HG03457 (cell line): Measurements from ENCODE around the gene MFAP2.
A peak's percentile ranks its signal among the peaks of the same experiment; 100 is the strongest.

Source experiments
- ATAC-seq: cut with Tn5 transposase; IDR thresholded peaks from one replicate; pipeline ENCODE4 v1.9.1; 2021; ENCODE audit warnings: moderate number of reproducible peaks; ENCODE audit not compliant: unreplicated experiment

The MFAP2 gene, protein sequence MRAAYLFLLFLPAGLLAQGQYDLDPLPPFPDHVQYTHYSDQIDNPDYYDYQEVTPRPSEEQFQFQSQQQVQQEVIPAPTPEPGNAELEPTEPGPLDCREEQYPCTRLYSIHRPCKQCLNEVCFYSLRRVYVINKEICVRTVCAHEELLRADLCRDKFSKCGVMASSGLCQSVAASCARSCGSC

DNA sequence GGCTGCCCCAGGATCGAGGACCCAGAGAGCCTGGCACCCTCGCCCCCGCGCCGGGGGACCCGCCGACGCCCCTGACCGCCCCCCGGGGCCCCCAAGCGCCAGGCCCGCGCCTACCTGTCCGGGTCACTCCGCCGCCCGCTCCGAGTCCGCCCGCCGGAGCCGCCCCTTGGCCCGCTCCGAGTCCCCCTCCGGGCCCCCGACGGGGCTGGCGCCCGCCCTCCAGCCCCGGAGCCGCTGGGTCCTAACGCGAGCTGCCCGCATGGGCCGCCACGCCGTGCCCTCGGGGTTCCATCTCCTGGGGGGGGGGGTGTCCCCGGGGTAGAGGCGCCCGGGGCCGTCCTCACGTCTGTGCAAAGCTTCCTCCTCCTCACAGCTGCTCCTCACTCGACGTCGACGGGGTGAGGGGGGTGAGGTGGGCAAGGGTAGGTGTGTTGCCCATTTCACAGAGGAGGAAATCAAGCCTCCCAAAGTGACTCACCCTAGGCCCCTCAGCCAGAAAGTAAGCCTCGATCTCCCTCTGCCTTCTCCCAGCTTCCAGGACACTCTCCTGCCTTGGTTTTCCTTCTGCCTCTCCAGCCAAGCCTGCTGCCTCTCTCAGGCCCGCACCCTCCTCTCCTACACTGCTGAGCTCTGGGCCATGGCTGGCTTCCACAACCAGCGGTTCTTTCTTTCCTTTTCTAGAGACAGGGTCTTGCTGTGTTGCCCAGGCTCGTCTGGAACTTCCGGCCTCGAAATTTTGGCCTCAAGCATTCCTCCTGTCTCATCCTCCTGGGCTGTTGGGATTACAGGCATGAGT, at the start of gene MFAP2:
Gene MFAP2, minus strand, starts transcription at position 148 of the 796 bp plus-strand sequence. CDS start 2,347 bp downstream, outside the sequence.
- ATAC-seq = no peak

DNA sequence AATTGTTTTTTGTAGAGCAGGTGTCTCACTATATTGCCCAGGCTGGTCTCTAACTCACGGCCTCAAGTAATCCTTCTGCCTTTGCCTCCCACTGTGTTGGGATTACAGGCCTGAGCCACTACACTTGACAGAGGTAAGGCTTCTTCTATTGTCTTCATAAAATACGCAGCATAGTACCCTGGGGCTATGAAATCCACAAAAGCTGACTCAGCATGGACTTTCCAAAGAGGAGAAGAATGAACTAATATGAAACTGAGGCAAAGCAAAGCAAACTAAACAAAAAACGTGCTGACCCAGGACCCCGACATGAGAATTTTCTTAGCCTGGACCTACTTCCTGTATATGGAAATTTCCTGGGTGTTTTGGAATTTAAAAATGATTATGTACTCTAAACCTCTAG, 49.8 kb upstream of the MFAP2 start:
- ATAC-seq = no peak

DNA sequence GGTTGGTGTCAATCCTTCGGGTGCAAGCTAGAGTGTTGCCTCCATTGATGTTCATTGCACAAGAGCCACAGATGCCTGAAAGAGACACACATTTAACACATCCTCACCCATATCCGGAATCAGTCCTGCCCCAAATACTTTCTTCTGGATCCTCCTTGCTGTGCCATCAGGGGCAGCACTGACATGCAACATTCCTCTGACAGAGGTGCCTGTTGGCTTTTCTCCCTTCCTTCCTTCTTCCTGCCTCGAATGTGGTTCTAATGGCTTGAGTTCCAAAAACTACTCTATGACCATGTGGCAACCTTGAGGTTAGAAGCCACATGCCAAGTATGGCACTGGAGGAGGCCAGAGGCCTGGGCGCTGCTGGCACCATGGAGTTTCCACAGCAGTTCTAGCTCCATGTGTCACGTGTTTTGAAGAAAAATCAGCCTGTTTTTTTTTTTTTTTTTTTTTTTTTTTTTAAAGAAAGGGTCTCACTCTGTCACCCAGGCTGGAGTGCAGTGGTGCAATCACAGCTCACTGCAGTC, 48.3 kb upstream of the MFAP2 start:
- no peak for ATAC-seq

DNA sequence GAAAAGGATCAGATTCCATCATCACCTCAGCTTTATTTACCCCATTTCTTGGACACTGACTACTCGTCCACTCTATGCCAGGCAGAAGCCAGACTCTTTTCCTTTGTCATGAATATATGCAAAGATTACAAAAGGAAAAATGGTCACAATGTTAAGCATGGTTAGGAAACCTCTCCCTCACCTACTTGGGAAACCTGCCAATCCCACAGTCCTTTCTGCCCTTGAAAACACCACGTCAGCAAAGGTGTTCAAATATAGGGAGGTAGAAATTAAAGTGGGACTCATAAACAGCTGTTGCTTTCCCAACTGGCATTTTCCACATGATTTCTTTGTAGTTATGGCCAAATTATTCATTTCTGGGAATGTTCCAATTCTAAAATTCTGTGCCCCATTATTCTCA, 47.5 kb upstream of the MFAP2 start:
- ATAC-seq = no peak

DNA sequence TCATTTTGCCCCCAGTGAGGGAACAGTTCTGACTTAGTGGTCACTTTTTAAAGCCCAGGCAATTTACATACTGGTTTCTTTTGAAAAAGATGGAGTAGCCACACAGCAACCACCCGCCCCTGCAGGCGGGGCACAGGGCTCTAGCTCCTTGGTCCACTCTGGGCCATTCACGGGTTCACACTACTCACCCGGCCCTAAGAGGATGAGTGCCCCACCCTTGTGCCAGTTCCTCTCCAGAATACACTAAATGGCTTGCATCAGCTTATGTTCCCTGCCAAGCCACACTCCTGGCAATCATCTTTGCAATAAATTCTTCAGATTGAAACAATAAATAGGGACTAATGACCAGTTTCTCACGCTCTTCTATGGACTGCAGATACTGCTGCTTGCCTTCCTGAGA, 47.0 kb upstream of the MFAP2 start:
- no peak for ATAC-seq

DNA sequence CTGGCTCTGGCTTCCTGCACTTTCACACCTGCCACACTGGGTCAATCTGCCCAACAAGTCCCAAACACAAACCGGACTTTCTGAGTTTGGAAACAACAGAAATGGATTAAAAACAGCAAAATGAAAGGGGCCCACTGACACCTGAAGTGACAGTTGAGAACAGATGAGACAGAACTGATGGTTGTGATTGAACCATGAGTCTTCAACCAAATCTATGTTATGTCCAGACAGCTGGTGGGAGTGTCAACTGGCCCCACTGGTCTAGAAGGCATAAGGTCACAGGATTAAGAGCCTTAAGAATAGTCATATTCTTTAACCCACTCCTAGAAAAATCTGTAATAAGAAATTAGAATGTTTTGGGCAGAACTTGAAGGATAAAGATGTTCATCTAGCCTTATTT, 44.3 kb upstream of the MFAP2 start:
- no peak for ATAC-seq

DNA sequence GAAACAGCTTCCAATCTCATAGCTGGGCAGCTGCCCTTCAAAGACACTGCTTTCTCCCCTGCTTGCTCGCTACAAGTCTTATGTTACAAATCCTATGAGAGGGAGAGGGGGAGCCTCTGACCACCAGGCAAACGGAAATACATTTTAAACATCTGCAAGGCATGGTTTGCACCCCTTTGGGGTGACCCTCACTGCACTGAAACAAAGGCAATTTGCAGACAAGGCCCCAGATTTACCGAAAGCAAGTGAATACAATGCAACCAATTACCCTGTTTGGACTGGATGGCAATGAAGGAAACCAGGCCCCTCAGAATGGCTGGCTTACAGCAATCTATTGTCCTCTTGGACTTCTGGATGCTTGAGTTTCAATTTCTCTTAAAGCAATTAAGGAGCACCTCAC, 43.2 kb upstream of the MFAP2 start:
- ATAC-seq = no peak

DNA sequence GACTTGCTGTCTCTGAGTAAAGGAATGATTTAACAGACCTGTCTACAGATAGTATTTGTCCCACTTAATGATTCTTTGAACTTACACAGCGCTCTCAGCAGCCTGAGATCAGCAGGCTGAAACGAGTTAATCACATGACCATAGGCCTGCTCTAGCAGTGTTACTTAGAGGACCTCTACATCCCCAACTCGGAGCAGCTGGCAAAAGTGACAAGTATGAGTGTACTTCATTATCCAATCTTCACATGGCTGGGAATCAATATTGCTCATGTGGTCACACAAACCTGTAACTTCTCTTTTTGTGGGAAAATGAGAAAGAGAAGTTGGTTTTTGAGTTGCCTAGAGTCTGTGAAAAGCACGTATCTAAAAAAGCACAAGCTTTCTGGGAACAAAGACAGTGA, 42.7 kb upstream of the MFAP2 start:
- ATAC-seq = no peak

DNA sequence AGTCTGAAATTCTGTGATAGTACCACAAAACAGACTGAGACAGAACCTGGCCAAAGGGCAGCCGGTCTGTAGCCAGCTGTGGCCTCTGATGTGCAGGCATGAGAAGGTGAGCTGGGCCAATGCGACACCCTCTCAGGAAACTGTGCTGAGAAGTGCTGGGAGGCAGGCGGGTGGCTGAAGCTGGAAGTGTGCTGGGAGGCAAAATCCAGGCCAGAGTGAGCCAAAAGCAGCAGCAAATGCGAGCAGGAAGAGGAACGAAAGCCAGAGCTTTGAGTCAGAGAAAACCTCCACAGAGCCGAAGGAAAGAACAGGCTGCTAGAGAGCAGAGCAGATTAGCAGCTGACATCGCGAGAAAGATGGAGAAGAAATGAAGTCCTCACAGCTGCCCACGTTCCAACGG, 41.5 kb upstream of the MFAP2 start:
- ATAC-seq = no peak

DNA sequence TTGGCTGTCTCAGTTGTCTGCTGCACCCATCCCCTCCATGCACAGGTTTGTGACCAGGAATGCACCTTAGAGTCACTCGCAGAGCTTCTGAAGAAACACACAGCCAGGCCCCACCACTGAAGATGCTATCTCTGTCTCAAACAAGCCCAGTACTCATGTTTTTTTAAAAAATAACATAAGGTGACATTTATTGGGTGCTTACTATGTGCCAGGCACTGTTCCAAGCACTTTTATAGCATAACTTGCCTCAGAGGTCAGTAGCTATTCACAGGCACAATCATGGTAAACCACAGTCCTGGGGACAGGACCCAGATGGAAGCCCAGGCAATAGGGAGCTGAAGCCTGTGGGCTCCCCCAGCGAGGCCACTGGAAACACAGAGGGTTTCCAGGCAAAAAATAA, 40.1 kb upstream of the MFAP2 start:
- no peak for ATAC-seq

DNA sequence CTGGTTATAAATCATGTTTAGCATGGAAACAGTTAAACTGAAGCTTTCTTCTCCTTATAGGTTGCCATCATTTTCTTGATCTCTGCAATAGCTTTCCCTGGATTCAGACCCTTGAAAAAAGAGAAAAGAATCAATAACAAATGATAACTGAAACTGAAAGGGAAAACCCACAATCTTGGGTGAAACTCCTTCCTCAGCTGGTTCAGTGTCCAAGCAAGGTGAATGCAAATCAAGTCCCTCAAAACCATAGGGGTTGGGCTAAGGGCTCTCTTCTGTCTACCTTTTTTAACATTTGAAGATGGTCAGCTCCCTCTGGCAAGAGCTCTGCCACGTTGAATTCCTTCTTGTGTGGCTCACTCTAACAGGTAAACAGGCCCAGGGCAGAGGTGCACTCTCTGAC, 38.4 kb upstream of the MFAP2 start:
- ATAC-seq = no peak

DNA sequence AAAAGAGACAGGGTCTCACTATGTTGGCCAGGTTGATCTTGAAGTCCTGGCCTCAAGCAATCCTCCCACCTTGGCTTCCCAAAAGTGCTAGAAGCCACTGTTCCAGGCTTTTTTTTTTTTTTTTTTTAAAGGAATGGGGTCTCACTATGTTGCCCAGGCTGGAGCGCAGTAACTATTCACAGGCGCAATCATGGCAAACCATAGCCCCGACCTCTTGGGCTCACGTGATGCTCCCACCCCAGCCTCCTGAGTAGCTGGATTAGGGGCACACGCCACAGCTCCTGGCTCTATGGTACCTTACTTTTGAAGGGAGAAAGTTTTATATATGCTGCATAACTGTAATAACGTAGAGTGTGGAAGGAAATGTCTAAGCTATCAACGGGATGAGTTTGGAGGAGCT, 37.0 kb upstream of the MFAP2 start:
- no peak for ATAC-seq

DNA sequence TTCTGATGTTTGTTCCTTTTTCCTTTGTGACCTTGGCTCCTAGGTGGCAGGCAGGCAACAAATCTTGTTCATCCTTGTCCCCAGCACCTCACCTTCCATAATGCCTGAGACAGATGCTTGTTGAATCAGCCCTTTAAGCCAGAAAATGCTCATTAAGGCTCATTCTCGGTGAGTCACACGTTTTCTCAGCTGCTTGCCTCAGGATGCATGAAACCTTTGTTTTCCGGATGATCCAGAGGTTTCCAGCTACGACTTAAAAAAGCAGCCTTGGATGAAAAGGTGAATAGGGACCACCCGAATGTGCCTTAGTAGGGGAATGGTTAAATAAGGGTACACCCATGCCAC, 35.9 kb upstream of the MFAP2 start:
- ATAC-seq = no peak

DNA sequence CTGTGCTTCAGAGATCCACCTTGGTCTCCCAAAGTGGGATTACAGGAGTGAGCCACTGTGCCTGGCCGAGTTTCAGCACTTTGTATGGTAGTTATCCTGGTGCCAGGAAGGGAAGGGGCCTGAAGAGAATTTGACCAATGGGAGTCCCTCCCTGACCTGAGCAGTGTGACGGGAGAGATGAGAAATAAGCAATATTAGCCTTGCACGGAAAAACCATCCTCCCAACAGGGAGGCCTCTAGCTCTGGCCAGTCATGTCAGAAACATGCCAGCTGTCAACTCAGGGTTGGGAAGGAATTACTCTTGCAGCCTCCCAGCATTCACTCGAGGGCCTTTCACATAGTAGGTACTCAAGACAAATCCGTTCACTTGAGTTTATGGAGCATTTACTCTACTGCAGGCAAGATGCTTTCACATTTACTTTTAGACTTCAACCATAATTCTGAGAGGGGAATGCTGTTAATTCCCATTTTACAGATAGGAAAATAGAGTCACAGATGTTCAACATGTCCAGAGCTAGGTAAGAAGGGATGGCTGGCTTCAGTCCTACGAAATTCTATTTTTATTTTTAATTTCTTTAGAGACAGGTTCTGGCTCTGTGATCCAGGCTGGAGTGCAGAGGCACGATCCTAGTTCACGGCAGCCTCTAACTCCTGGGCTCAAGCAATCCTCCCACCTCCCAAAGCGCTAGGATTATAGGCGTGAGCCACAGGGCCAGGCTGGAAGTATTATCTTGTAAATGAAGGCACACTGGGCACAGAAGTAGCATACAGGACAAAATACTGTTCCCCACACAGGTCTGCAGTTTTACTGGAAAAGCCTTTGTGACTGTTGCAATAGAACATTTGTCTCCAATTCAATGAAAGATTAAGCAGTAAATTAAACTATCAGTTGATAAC, 34.5 kb upstream of the MFAP2 start:
- ATAC-seq = no peak

DNA sequence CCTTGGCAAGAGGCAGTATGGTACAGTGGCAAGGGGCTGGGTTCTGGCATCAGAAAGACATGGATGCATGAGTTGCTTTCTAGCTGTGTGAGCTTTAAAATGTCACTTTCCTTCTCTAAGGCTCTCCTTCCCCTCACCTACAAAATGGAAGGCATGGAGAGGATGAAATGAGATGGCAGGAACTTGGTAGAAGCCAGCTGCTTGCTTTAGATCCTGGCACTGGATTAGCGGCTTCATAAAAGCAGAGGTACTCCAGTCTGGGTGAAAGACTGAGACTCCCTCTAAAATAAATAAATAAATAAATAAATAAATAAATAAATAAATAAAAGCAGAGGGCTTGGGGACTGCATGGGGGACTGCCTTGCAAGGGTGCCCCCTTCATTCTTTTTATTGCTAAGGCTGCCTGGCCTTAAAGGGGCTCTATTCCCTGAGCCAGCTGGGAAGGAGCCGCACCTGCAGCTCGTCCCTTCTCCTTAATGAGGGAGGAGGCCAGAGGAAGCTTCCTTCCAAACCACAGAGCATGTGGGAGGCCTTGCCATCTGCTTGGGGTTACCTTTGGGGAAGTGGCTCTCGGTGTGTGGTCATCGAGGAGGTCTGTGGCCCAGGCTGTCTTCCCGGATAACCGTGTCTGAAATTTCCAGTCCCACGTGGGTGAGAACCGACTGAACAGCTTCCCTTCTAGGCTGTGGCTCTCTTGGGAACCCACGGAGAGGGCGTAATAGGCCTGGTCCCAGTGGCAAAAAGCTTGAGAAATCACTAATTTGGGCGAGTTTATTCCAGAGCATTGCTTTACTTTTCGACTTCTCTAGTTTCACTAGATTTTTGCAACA, 33.3 kb upstream of the MFAP2 start:
- ATAC-seq = no peak

DNA sequence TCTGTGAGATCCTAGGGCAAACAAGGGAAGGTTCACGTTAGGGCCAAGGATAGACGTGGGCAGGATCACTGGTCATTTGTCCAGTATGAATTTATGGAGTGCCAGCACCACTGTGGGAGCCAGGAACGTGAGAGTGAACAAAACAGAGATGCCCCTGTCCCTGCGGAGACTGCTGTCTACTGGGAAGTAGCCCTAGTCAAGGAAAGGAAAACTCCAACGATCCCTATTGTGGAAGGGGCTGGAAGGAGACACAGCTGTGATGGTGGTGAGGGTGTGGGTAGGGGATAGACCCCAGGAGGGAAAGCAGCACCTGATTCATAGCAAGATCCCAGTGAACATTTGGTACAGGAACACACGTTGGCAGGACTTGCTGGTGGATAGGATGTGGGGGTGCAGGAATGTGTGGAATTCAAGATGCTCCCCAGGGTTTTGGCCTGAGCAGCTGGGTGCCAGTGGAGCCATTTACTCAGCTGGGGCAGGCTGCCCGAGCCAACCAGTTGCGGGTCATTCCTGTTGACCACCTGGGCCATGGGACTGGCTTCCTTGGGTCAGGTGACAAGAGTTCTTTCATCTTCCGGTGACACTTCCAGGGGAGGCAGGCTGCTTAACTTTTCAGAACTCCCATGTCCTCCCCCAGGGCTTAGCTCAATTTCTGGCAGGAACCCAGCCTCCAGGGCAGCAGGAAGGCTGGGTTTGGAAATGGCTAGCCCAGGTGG, 32.5 kb upstream of the MFAP2 start:
- ATAC-seq = no peak

DNA sequence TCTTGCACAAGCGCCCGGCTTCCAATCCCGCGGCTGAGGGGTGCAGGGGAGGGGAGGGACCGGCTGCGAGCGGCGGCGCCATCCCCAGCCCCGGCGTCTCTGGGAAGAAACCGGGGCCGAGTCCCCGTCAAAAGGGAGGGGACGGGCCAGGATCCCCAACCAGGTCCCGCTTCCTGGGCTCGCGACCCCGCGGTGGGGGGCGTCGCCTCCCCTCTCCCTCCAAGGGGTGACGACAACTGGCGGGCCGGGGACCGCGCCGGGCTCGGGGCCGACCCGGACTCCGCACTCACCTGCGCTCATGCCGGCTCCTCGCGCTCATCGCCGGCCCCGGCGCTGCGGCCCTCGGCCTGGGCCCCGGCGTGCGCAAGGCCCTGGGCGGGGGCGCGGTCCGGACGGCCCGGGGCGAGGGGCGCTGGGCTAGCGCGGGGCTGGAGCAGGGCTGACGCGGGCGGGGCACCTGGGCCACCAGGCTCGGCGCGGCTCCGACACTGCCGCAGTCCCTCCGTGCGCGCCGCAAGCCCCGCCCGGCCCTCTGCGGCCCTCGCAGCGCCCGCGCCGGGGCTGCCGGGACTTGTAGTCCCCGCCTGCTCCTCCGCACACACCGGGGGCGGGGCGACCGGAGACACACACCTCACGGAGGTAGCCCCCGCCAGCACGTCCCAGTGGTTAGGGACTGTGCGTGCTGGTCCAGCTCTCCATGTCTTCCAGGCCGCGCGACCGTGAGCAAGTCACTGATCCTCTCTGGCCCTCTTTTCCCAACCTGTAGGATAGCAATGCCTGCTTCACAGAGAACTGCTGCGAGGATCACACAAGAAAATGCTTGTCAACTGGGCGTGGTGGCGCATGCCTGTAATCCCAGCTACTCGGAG, 31.3 kb upstream of the MFAP2 start, which contains the start of gene ATP13A2:
Gene ATP13A2, minus strand, starts transcription at position 490 of the 869 bp plus-strand sequence. Its CDS starts 190 bp downstream, at position 300.
- ATAC-seq = peak; percentile 73

DNA sequence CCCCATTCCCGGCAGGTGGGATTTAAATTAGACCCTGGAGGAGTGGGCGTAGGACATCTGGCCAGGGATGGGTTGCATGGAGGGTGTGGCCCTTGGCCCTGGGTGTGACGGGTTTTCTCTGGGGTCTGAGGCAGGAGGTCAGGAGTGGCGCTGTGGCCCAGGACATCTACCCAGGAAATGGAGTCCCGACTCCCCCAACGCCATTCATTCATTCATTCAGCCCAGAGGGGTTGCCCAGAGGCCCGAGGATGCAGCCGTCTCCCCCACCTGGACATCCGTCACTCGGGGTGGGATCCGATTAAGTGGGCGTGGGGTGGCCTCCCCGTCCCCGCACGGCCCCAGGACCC, 30.6 kb upstream of the MFAP2 start:
- no peak for ATAC-seq

DNA sequence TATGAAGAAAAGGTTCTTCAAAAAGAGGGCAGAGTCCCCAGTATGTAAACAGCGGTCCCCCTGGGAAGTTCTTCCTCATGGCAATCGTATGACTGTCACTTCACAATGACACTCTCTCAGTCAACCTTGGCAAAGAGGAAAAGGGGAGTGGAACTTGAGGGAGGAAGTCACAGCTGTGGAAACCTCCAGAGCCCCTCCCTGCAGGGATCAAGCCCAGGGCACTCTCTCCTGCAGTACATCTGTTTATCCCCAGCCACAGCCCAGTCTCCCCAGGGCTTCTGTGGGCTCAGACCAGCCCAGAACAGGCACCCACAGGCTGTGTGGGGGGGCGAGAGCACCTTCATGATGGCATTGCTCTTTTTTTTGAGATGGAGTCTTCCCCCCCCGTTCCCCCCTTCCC, 29.3 kb upstream of the MFAP2 start:
- ATAC-seq = no peak
